ENCODE data around the gene STRN4. TPM values are rescaled to one million over a fixed set of nuclear protein-coding genes. Genes with fewer than 3 reads are reported as not detected.

STRN4 gene
- polyA plus RNA-seq, 3 donors = 67.8 to 70.5 (median 68.6) TPM

DNA sequence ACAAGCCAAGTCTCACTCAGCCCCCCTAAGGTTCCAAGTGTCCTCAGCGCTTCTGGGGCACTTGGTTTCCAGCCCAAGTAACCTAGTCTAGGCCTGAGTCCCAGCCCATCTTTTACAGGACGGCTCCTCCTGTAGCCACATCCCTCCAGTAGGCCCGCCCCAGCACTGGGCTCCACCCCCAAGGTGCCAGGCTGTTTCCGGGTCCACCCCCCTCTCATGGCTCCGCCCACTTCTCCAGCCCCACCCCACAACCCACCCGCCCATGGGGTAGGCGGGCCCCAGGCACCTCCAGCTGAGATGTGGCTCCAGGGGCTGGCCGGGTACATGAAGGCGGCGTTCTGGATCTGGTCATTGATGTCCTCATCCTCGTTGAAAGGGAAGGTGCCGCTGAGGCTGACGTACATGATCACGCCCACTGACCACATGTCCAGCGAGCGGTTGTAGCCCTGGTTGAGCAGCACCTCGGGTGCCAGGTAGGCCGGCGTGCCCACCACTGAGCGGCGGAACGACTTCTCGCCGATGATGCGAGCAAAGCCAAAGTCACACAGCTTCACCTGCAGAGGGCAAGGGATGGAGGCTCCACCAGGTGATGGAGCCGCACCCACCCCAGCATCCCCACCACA, 68.0 kb downstream of the STRN4 start:
- DNase-seq (ENCODE audit: low read depth in 3 of 3, low spot score in 2 of 3) = no peak

DNA sequence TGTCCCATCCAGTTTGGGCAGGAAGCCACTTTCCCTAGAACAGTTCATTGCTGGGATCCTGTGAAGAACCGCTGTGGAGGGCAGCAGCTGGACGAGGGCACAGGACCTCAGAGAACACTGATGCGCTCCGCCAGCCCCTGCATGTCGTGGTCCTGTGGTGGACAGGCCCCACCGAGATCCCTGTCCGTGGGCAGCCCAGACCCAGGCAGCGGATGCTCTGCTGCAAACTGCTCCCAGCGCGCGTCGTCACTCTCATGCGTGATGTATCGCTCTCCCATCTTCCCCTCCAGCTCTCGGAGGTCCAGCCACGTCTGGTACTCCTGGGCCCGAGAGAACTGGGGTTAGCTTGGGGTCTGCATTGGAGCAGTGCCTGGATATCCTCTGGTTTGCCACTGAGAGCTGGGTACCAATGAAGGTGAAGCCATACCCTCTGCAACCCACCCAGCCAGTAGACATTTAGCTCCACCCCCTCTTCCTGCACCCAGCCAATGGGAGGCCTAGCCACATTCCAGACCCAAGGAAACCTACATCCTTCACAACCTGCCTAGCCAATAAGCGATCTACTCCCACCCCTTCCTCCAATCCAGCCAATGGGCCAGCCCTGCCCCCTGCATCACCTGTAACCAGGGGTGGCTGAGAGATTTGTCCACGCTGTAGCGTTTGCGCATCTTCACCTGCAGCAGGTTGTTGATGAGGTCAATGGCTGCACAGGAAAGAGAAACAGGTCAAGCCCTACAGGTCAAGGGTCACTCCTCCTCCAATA, 71.7 kb downstream of the STRN4 start:
- DNase-seq (ENCODE audit: low read depth in 3 of 3, low spot score in 2 of 3) = no peak

DNA sequence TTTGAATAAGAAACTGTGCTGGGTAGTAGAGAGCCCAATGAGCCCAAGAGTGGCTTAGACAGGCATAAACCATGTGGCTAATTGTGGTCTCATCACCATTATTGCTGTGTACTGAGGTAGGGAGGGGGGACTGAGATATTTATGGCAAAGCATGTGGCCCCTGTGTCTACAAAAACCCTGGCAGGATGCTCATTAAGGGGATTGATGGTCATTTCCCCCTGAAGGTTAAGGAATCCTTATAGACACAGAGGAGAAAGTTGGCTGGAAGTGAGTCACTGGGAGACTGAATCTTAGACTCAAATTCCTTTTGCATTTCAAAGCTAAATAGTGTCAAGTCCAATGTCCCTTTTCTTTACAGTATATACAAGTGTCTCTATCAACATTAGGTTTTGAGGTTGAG, 75.4 kb downstream of the STRN4 start:
- no peak for DNase-seq (ENCODE audit: low read depth in 3 of 3, low spot score in 2 of 3)

Other genes with a start within 250 kb of the STRN4 start
- gene CALM3, start 145.1 kb downstream of the STRN4 start, polyA plus RNA-seq (ENCODE audit: insufficient read length in 3 of 3) = 100 to 1,000 TPM; 500 to 524 (median 504) TPM
- gene PTGIR, start 121.4 kb downstream of the STRN4 start, polyA plus RNA-seq (ENCODE audit: insufficient read length in 3 of 3) = 1 to 10 TPM; 1.6 to 1.8 (median 1.7) TPM
- gene GNG8, start 110.2 kb downstream of the STRN4 start, polyA plus RNA-seq (ENCODE audit: insufficient read length in 3 of 3) = 1 to 10 TPM in 2 of 3 donors, not detected in 1; 1.6 to 1.7 TPM
- 10 to 100 TPM; 23.4 to 26.3 (median 25.5) TPM for gene DACT3, start 85.3 kb downstream of the STRN4 start, polyA plus RNA-seq (ENCODE audit: insufficient read length in 3 of 3)
- 10 to 100 TPM; 30.4 to 34.1 (median 33.7) TPM for gene PRKD2, start 29.3 kb downstream of the STRN4 start, polyA plus RNA-seq (ENCODE audit: insufficient read length in 3 of 3)
- 10 to 100 TPM; 16.2 to 18.4 (median 17.6) TPM for gene FKRP, start 393 bp downstream of the STRN4 start, polyA plus RNA-seq (ENCODE audit: insufficient read length in 3 of 3)
- gene SLC1A5, start 42.1 kb upstream of the STRN4 start, polyA plus RNA-seq (ENCODE audit: insufficient read length in 3 of 3) = 10 to 100 TPM; 32.8 to 42.7 (median 38.8) TPM
- 100 to 1,000 TPM in 1 of 3 donors, 10 to 100 TPM in 2; 89.1 to 101 (median 94.3) TPM for gene AP2S1, start 104.4 kb upstream of the STRN4 start, polyA plus RNA-seq (ENCODE audit: insufficient read length in 3 of 3)
- gene ARHGAP35, start 114.5 kb upstream of the STRN4 start, polyA plus RNA-seq (ENCODE audit: insufficient read length in 3 of 3) = 10 to 100 TPM; 46.7 to 49.0 (median 48.4) TPM

All from right renal cortex interstitium (tissue), 3 donors.